Vagina (tissue), 2 donors: ENCODE data around the gene TF. TPM values are rescaled to one million over a fixed set of nuclear protein-coding genes. Genes with fewer than 3 reads are reported as not detected.

ENCODE experiments used
- DNase-seq, 2 donors: peaks; one replicate each; pipeline ENCODE4 v3.0.0-alpha.2; 2017; ENCODE audit errors: extremely low spot score in 2 of 2
- H3K27ac ChIP-seq: fragments of 200-600 bp; sonication (generic); one replicate; pipeline ENCODE4 v1.5.1; 2019
- H3K27me3 ChIP-seq: fragments of 200-600 bp; sonication (generic); one replicate; pipeline ENCODE4 v1.5.1; 2019
- H3K36me3 ChIP-seq, 2 donors: fragments of 200-600 bp; sonication (generic); one replicate each; pipeline ENCODE4 v1.5.1; 2017 to 2019
- H3K4me1 ChIP-seq: fragments of 200-600 bp; sonication (generic); one replicate; pipeline ENCODE4 v1.5.1; 2019
- H3K4me3 ChIP-seq, 2 donors: fragments of 200-600 bp; sonication (generic); 1 replicate in 1 of 2; 2 replicates in 1 of 2; pipeline ENCODE4 v1.5.1; 2016 to 2019
- H3K9me3 ChIP-seq: fragments of 200-600 bp; sonication (generic); one replicate; pipeline ENCODE4 v1.5.1; 2019
- POLR2A ChIP-seq, 2 donors: fragments of 450-650 bp; IDR thresholded peaks; one replicate each; pipeline ENCODE4 v1.6.1; 2017; ENCODE audit warnings: antibody characterized with exemption in 2 of 2, mild to moderate bottlenecking in 2 of 2, moderate library complexity in 2 of 2
- POLR2AphosphoS5 ChIP-seq, 2 donors: sonication (generic); formaldehyde crosslinking; IDR thresholded peaks; one replicate each; pipeline ENCODE4 v1.9.0; 2017; ENCODE audit warnings: antibody characterized with exemption in 2 of 2, mild to moderate bottlenecking in 2 of 2, low read depth in 1 of 2; ENCODE audit not compliant: insufficient read depth in 1 of 2
- intact Hi-C: fragments of 100-400 bp; cut with DNase I; formaldehyde crosslinking; loops from one replicate; pipeline ENCODE4 v1.15.1; 2023
- total RNA-seq: library from RNA; depleted of rRNA; stranded (reverse); fragments of >200 nt; gene quantifications from one replicate; pipeline ENCODE4 v1.2.3, GENCODE V29; 2016
- TF ChIP-seq, protein P1 (sequence below), 3 experiments: fragments of 450-650 bp in 2 of 3; fragments of 200-600 bp in 1 of 3; sonication (generic) in 1 of 3; IDR thresholded peaks; one replicate each; pipeline ENCODE4 v1.5.1; 2017 to 2019; ENCODE audit warnings: antibody characterized with exemption in 3 of 3, mild to moderate bottlenecking in 2 of 3, moderate library complexity in 2 of 3

Gene TF
- total RNA-seq, 1 donor from 2014 or later = 2.9 TPM

DNA sequence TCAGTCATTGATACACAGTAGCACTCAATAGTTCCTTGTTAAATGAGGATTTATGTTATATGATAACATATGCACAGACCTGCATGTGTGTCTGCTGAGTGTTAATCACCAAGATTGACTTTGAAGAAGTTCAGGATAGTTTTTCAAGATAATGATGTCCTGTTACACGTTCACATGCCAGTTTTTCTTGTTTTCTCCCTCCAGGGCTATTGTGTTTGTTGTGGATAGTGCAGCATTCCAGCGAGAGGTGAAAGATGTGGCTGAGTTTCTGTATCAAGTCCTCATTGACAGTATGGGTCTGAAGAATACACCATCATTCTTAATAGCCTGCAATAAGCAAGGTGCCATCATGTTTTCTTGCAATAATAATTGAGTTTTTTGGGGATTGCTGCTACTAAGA, 69.2 kb downstream of the TF start:
- Histone ChIP-seq H3K4me1 (peaks cover 11% of the 10 kb centered on the region), H3K36me3 (peaks cover 0 to 46% of the 10 kb centered on the region in 2 donors), H3K27ac (no peak overlapping the region), H3K27me3 (no peaks in the 10 kb centered on the region), H3K9me3 (no peaks in the 10 kb centered on the region), H3K4me3 (no peak overlapping the region)
- TF ChIP-seq POLR2AphosphoS5 (IDR thresholded peaks at IDR 0.05; ENCODE audit: insufficient read depth in 1 of 2, low read depth in 1 of 2) (no peak), POLR2A (IDR thresholded peaks at IDR 0.05) (no peak)
- TF ChIP-seq, protein P1, sequence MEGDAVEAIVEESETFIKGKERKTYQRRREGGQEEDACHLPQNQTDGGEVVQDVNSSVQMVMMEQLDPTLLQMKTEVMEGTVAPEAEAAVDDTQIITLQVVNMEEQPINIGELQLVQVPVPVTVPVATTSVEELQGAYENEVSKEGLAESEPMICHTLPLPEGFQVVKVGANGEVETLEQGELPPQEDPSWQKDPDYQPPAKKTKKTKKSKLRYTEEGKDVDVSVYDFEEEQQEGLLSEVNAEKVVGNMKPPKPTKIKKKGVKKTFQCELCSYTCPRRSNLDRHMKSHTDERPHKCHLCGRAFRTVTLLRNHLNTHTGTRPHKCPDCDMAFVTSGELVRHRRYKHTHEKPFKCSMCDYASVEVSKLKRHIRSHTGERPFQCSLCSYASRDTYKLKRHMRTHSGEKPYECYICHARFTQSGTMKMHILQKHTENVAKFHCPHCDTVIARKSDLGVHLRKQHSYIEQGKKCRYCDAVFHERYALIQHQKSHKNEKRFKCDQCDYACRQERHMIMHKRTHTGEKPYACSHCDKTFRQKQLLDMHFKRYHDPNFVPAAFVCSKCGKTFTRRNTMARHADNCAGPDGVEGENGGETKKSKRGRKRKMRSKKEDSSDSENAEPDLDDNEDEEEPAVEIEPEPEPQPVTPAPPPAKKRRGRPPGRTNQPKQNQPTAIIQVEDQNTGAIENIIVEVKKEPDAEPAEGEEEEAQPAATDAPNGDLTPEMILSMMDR (IDR thresholded peaks at IDR 0.05) = no peak
- intact Hi-C loops = no loop called here
- no peak for DNase-seq

DNA sequence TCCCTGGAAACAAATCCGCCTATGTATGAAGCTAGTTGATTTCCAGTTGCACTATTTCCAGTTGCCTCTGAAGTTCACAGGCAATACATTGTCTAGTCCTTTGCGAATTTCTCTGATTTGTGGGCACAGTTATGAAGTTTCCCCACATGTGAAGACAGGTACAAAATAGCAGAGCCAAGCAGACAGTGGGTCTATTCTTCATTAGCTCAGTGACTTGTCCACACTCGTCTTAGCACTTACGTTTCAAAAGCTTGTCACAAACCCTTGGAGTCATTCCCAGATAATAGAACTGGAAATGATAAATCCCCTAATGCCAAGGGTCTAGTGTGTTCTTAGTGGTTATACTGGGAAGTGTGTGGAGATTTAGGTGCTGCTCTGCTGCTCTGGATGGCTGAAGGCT, 73.9 kb downstream of the TF start:
- H3K4me3 ChIP-seq = no peak overlapping the region
- intact Hi-C loops = loop anchor here (10.0 kb wide), 1 partner anchor 105 kb away; no protein-coding TSS in a partner anchor
- H3K36me3 ChIP-seq = peaks cover 0 to 48% of the 10 kb centered on the region in 2 donors
- H3K9me3 ChIP-seq = no peaks in the 10 kb centered on the region
- no peak overlapping the region for H3K27ac ChIP-seq
- peaks cover 19% of the 10 kb centered on the region for H3K4me1 ChIP-seq
- TF ChIP-seq POLR2A (IDR thresholded peaks at IDR 0.05) (no peak), POLR2AphosphoS5 (IDR thresholded peaks at IDR 0.05; ENCODE audit: insufficient read depth in 1 of 2, low read depth in 1 of 2) (no peak)
- TF ChIP-seq, protein P1 (IDR thresholded peaks at IDR 0.05) = no peak
- no peaks in the 10 kb centered on the region for H3K27me3 ChIP-seq
- no peak for DNase-seq

DNA sequence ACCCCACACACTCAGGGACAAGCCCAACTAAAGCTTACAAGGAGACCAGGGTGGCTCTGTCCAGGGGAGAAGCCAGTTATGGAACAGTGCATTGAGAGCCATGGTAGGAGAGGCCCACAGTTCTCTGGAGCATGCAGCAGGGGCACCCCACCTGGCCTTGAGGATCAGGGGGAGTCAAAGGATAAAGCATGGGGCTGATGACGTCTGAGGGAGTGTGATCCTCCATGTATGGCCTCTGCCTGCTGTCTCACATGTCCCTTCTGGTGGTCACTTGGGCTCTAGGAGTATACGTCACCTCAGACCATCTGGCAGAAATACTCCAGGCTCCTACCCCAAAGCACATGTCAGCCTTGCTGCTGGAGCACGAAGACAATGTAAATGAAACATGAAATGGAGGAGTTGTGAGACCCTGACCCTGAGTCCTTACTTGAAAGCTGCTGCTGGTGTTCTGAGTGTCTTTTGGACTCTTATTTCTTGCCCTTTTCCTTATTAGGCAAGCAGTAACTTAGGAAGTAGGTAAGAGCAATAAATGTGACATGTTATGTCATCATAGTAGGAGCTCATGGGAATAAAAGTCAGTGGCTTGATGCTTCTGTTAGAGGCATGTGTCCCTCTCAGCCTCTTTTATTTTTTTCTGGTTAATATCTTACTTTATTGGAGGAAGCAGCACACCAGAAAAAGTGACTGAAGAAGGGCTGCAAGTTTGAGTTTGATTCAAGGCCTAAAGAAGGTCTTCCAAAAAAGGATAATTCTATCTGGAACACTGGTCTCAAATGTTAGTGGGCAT, 74.9 kb downstream of the TF start:
- intact Hi-C loops = loop anchor here (10.0 kb wide), 1 partner anchor 104 kb away; no protein-coding TSS in a partner anchor
- peaks cover 0 to 45% of the 10 kb centered on the region in 2 donors for H3K36me3 ChIP-seq
- H3K9me3 ChIP-seq = no peaks in the 10 kb centered on the region
- TF ChIP-seq POLR2AphosphoS5 (IDR thresholded peaks at IDR 0.05; ENCODE audit: insufficient read depth in 1 of 2, low read depth in 1 of 2) (no peak), POLR2A (IDR thresholded peaks at IDR 0.05) (no peak)
- TF ChIP-seq, protein P1 (IDR thresholded peaks at IDR 0.05) = no peak
- no peak overlapping the region for H3K4me3 ChIP-seq
- H3K4me1 ChIP-seq = peaks cover 19% of the 10 kb centered on the region
- peak in 1 of 2 donors; percentile 77 for DNase-seq
- H3K27me3 ChIP-seq = no peaks in the 10 kb centered on the region
- H3K27ac ChIP-seq = no peak overlapping the region

DNA sequence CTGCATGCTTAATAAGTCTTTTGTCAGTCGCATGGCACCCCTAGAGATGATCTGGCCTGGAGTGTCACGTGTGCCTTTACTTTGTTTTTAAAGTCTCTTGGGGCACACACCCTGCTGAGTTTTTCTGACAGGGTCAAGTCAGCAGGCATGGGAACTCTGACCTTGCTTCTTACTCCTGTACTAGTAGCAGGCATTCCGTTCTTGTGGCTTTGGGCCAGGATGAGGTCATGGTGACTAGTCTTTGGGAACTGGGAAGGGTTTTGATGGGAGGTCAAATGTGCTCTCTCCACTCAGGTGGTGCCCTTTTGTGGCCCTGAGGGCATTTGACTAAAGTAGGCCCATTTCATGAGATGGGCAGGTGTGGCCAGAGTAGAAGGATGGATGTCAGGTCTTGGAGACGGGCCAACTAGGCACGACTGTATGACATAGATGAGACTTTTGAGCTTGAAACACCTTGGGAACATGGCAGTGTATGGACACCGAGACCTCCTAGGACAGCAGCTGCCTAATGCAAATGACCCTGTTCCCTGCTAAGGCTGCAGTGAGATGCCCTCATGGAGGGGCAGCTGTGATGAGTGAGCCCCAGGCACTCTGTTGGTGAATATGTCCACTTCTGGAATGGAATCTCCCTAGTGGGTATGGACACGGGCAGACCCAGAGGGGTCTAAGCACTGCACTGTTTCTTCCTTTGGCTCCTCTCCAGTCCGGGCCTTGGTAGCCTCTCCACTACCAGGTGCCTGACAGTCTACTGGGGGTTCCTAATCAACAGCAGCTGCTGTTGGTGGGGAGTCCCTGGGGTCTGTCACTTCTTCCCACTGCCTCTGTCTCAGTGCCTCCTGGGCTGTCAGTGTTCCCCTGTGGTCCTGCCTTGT, 75.8 kb downstream of the TF start:
- no peak overlapping the region for H3K27ac ChIP-seq
- intact Hi-C loops = loop anchor here (10.0 kb wide), 1 partner anchor 103 kb away; no protein-coding TSS in a partner anchor
- no peaks in the 10 kb centered on the region for H3K9me3 ChIP-seq
- H3K36me3 ChIP-seq = peaks cover 0 to 39% of the 10 kb centered on the region in 2 donors
- peak in 1 of 2 donors; percentile 83 for DNase-seq
- TF ChIP-seq, protein P1 (IDR thresholded peaks at IDR 0.05) = no peak
- no peak for TF ChIP-seq POLR2A (IDR thresholded peaks at IDR 0.05)
- TF ChIP-seq POLR2AphosphoS5 (IDR thresholded peaks at IDR 0.05; ENCODE audit: insufficient read depth in 1 of 2, low read depth in 1 of 2) = no peak
- H3K4me1 ChIP-seq = peaks cover 19% of the 10 kb centered on the region
- no peaks in the 10 kb centered on the region for H3K27me3 ChIP-seq
- H3K4me3 ChIP-seq = no peak overlapping the region
